GM23248 (cell line): ENCODE measurements around the gene RIMS3.

Experiments
- EZH2 ChIP-seq: fragments of 200-600 bp; sonication (generic); IDR thresholded peaks from 2 replicates; pipeline ENCODE4 v1.6.1; 2018; ENCODE audit warnings: antibody characterized with exemption, mild to moderate bottlenecking; ENCODE audit not compliant: insufficient read depth, poor library complexity, severe bottlenecking
- EZH2phosphoT487 ChIP-seq: fragments of 200-600 bp; sonication (generic); IDR thresholded peaks from 2 replicates; pipeline ENCODE4 v1.6.1; 2018; ENCODE audit warnings: antibody characterized with exemption, moderate library complexity, mild to moderate bottlenecking, low read depth; ENCODE audit not compliant: insufficient read depth

DNA sequence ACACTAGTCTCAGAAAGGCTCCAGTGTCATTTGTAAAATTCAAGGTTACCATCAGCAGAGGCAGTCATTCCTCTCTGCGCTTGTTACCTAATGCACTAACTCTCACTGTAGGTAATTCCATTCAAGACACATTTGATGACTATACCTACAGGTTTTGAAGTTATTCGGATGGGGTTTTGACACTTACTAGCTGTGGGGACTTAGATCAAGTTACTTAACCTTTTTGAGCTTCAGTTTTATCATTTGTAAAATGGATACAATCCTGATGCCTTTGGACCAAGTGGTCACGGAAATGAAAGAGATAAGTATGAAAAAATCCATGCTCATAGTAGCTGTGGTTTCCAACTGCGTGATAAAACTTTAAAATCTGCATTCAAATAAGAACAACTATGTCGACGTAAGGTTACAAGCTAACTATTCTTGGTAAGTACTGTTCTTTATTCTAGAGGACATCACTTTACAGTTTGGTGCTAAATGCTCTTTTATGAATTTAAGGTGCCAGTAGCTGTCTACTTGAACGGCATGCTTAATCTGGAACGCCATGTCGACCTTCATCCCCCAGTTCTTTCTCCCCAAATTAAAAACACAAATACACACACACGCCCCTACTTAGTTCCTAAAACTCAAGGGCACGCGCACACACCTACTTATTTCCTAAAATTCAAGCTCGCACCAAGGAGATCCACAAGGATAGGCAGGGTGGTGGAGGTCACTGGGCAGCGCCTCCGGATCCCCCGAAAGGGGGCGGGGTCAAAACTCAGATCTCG lies 25.5 kb upstream of the RIMS3 start:
- no peak for TF ChIP-seq EZH2phosphoT487
- no peak for TF ChIP-seq EZH2
